IMR-90 (cell line): Measurements from ENCODE around the gene GSK3B. TPM values are rescaled to one million over a fixed set of nuclear protein-coding genes. Genes with fewer than 3 reads are reported as not detected.

ENCODE experiments used
- ATAC-seq: fragments of 200-7000 bp; cut with Tn5 transposase; 2 replicates; pipeline ENCODE4 v1.9.1; 2020; ENCODE audit warnings: low read depth, mild to moderate bottlenecking, moderate library complexity
- BruUV-seq: library from RNA; stranded (reverse); fragments of 400-500 nt; replicated peaks from 2 replicates; lab custom pipeline; 2021; lab: Mats Ljungman, UMichigan
- CTCF ChIA-PET: fragments of 300-600 bp; formaldehyde crosslinking; extraction: SDS; loops from one replicate; lab custom pipeline; 2021; ENCODE audit warnings: antibody characterized with exemption; lab: Yijun Ruan, JAX
- POLR2A ChIA-PET: fragments of 300-600 bp; sonication (Branson Sonifier 250); formaldehyde crosslinking; loops from one replicate; lab custom pipeline; 2022; ENCODE audit warnings: antibody characterized with exemption; ENCODE audit not compliant: unreplicated experiment; lab: Charles Lee
- DNase-seq: peaks from one replicate; pipeline ENCODE4 v3.0.0; 2013
- H2AFZ ChIP-seq: replicated peaks from 2 replicates; pipeline ENCODE3; 2013; ENCODE audit warnings: low read length, mild to moderate bottlenecking; ENCODE audit not compliant: poor library complexity
- H2AK5ac ChIP-seq: 2 replicates; pipeline ENCODE4 v1.6.1; 2013; ENCODE audit warnings: low read depth, low read length, inconsistent platforms
- H2AK9ac ChIP-seq: replicated peaks from 2 replicates; pipeline ENCODE3; 2013; ENCODE audit warnings: mild to moderate bottlenecking, low read depth, low read length, moderate library complexity; ENCODE audit not compliant: poor library complexity
- H2BK120ac ChIP-seq: 2 replicates; pipeline ENCODE4 v1.6.1; 2013; ENCODE audit warnings: low read depth, low read length, inconsistent platforms
- H2BK15ac ChIP-seq: 3 replicates; pipeline ENCODE4 v1.6.1; 2013; ENCODE audit warnings: low read depth, low read length, inconsistent platforms
- H2BK20ac ChIP-seq: 2 replicates; pipeline ENCODE4 v1.6.1; 2013; ENCODE audit warnings: low read depth, mild to moderate bottlenecking, inconsistent platforms, low read length, moderate library complexity
- H2BK5ac ChIP-seq: 2 replicates; pipeline ENCODE4 v1.6.1; 2013; ENCODE audit warnings: mild to moderate bottlenecking, low read depth, low read length, inconsistent platforms; ENCODE audit not compliant: poor library complexity, severe bottlenecking
- H3K14ac ChIP-seq: replicated peaks from 2 replicates; pipeline ENCODE4 v1.6.1; 2013; ENCODE audit warnings: low read depth, low read length, inconsistent platforms
- H3K18ac ChIP-seq: 2 replicates; pipeline ENCODE4 v1.6.1; 2013; ENCODE audit warnings: low read depth, low read length, control low read depth
- H3K23ac ChIP-seq: 2 replicates; pipeline ENCODE4 v1.6.1; 2013; ENCODE audit warnings: low read depth, low read length, inconsistent platforms
- H3K27ac ChIP-seq: 2 replicates; pipeline ENCODE4 v1.5.1; 2013; ENCODE audit warnings: mild to moderate bottlenecking, control low read depth, low read length; ENCODE audit not compliant: insufficient read depth
- H3K27me3 ChIP-seq: 2 replicates; pipeline ENCODE4 v1.6.1; 2013; ENCODE audit warnings: low read length; ENCODE audit not compliant: control insufficient read depth, insufficient read depth
- H3K36me3 ChIP-seq: 2 replicates; pipeline ENCODE4 v1.6.1; 2013; ENCODE audit warnings: low read length, mixed read lengths; ENCODE audit not compliant: control insufficient read depth, insufficient read depth
- H3K4ac ChIP-seq: 2 replicates; pipeline ENCODE4 v1.6.1; 2013; ENCODE audit warnings: low read depth, low read length, inconsistent platforms
- H3K4me1 ChIP-seq: 2 replicates; pipeline ENCODE4 v1.6.1; 2013; ENCODE audit warnings: low read length, mixed read lengths; ENCODE audit not compliant: control insufficient read depth, insufficient read depth
- H3K4me2 ChIP-seq: 2 replicates; pipeline ENCODE4 v1.6.1; 2013; ENCODE audit warnings: low read depth, mild to moderate bottlenecking, control low read depth, low read length, moderate library complexity
- H3K4me3 ChIP-seq: 2 replicates; pipeline ENCODE4 v1.5.1; 2013; ENCODE audit warnings: low read depth, mild to moderate bottlenecking, control low read depth, low read length, moderate library complexity; ENCODE audit not compliant: insufficient read depth
- H3K56ac ChIP-seq: 2 replicates; pipeline ENCODE4 v1.6.1; 2013; ENCODE audit warnings: low read length, inconsistent platforms; ENCODE audit not compliant: insufficient read depth; ENCODE audit errors: extremely low read depth
- H3K79me1 ChIP-seq, 2 experiments: 2 replicates each; pipeline ENCODE4 v1.6.1; 2013; ENCODE audit warnings: low read length in 2 of 2, inconsistent platforms in 1 of 2, low read depth in 1 of 2
- H3K9ac ChIP-seq: 2 replicates; pipeline ENCODE4 v1.6.1; 2013; ENCODE audit warnings: low read depth, low read length, control low read depth
- H3K9me1 ChIP-seq: 2 replicates; pipeline ENCODE4 v1.6.1; 2013; ENCODE audit warnings: low read length, inconsistent platforms; ENCODE audit not compliant: insufficient read depth
- H3K9me3 ChIP-seq: 2 replicates; pipeline ENCODE4 v1.6.1; 2013; ENCODE audit warnings: low read length; ENCODE audit not compliant: control insufficient read depth, insufficient read depth
- H4K20me1 ChIP-seq: 2 replicates; pipeline ENCODE4 v1.6.1; 2013; ENCODE audit warnings: low read length, inconsistent platforms; ENCODE audit not compliant: insufficient read depth
- H4K5ac ChIP-seq: 2 replicates; pipeline ENCODE4 v1.6.1; 2013; ENCODE audit warnings: mild to moderate bottlenecking, low read depth, low read length, control low read depth
- H4K8ac ChIP-seq, 2 experiments: 2 replicates each; pipeline ENCODE4 v1.6.1; 2013; ENCODE audit warnings: low read depth in 2 of 2, low read length in 2 of 2, control low read depth in 1 of 2, inconsistent platforms in 1 of 2
- H4K91ac ChIP-seq: 2 replicates; pipeline ENCODE4 v1.6.1; 2013; ENCODE audit warnings: low read depth, low read length, inconsistent platforms; ENCODE audit not compliant: insufficient read depth
- BHLHE40 ChIP-seq: fragments of 150-350 bp; IDR thresholded peaks from 2 replicates; pipeline ENCODE4 v1.6.1; 2016; ENCODE audit warnings: mild to moderate bottlenecking, low read depth, low read length
- CEBPB ChIP-seq: IDR thresholded peaks from 2 replicates; pipeline ENCODE4 v1.6.1; 2012; ENCODE audit warnings: low read depth, low read length, improper control_type of control experiment
- CHD1 ChIP-seq: IDR thresholded peaks from 2 replicates; pipeline ENCODE4 v1.6.1; 2012; ENCODE audit warnings: low read depth, low read length, improper control_type of control experiment
- CTCF ChIP-seq: conservative IDR thresholded peaks from 2 replicates; pipeline ENCODE4 v1.5.1; 2012; ENCODE audit warnings: mild to moderate bottlenecking, low read depth, low read length, improper control_type of control experiment
- ELK1 ChIP-seq: fragments of 150-350 bp; IDR thresholded peaks from 2 replicates; pipeline ENCODE4 v1.6.1; 2016; ENCODE audit warnings: low read depth, mild to moderate bottlenecking, low read length, moderate library complexity, borderline replicate concordance
- FOS ChIP-seq: fragments of 150-350 bp; IDR thresholded peaks from 2 replicates; pipeline ENCODE4 v1.6.1; 2016; ENCODE audit warnings: low read depth, low read length
- MAFK ChIP-seq: IDR thresholded peaks from 2 replicates; pipeline ENCODE4 v1.6.1; 2012; ENCODE audit warnings: low read depth, low read length, improper control_type of control experiment
- MAZ ChIP-seq: IDR thresholded peaks from 2 replicates; pipeline ENCODE4 v1.6.1; 2012; ENCODE audit warnings: low read depth, mild to moderate bottlenecking, low read length, improper control_type of control experiment, moderate library complexity, borderline replicate concordance
- MXI1 ChIP-seq: IDR thresholded peaks from 2 replicates; pipeline ENCODE4 v1.6.1; 2012; ENCODE audit warnings: low read depth, mild to moderate bottlenecking, low read length, moderate library complexity, borderline replicate concordance
- NFE2L2 ChIP-seq: fragments of 150-350 bp; IDR thresholded peaks from 2 replicates; pipeline ENCODE4 v1.6.1; 2016; ENCODE audit warnings: low read depth, mild to moderate bottlenecking, low read length
- POLR2A ChIP-seq: IDR thresholded peaks from 2 replicates; pipeline ENCODE4 v1.6.1; 2012; ENCODE audit warnings: mild to moderate bottlenecking, low read depth, low read length
- RAD21 ChIP-seq: IDR thresholded peaks from 2 replicates; pipeline ENCODE4 v1.6.1; 2012; ENCODE audit warnings: low read length, improper control_type of control experiment
- RCOR1 ChIP-seq: IDR thresholded peaks from 2 replicates; pipeline ENCODE4 v1.6.1; 2012; ENCODE audit warnings: mild to moderate bottlenecking, low read length, improper control_type of control experiment; ENCODE audit not compliant: insufficient replicate concordance
- RFX5 ChIP-seq: IDR thresholded peaks from 2 replicates; pipeline ENCODE4 v1.8.0; 2012; ENCODE audit warnings: low read depth, mild to moderate bottlenecking, low read length, moderate library complexity
- SMC3 ChIP-seq: fragments of 150-350 bp; IDR thresholded peaks from 2 replicates; pipeline ENCODE4 v1.6.1; 2016; ENCODE audit warnings: low read depth, mild to moderate bottlenecking, antibody characterized with exemption, low read length, moderate library complexity
- USF2 ChIP-seq: fragments of 150-350 bp; IDR thresholded peaks from 2 replicates; pipeline ENCODE4 v1.6.1; 2017; ENCODE audit warnings: mild to moderate bottlenecking, antibody characterized with exemption, low read length, low read depth
- WGBS, 2 experiments: methylation state at CpG; one replicate each; pipeline versions ENCODE4 v1.1.5 to v1.1.7; 2013; ENCODE audit warnings: missing lambda C conversion rate in 2 of 2; ENCODE audit not compliant: insufficient read length in 1 of 2; ENCODE audit errors: extremely low coverage in 2 of 2; 5-methylcytosine and 5-hydroxymethylcytosine counted together
- dilution Hi-C: fragments of 300-500 bp; cut with HindIII; formaldehyde crosslinking; loops from one replicate; pipeline ENCODE4 v1.14.3; 2018; ENCODE audit warnings: low sequenced_read_pairs; ENCODE audit not compliant: unreplicated experiment
- in situ Hi-C: fragments of 300-500 bp; cut with MboI; formaldehyde crosslinking; loops from 3 replicates; pipeline ENCODE4 v1.14.3; 2019; ENCODE audit warnings: low sequenced_read_pairs, inconsistent platforms, mixed read lengths
- intact Hi-C: fragments of 100-400 bp; cut with micrococcal nuclease; formaldehyde crosslinking; loops from 2 replicates; pipeline ENCODE4 v1.10.0; 2022
- polyA plus RNA-seq, 3 experiments: library from polyadenylated mRNA; depleted of rRNA; stranded (reverse); fragments of >200 nt; gene quantifications; 2 replicates each; pipeline ENCODE4 v1.2.3, GENCODE V29; 2012; ENCODE audit warnings: low replicate concordance in 1 of 3
- total RNA-seq: library from RNA; depleted of rRNA; stranded (reverse); fragments of >200 nt; gene quantifications from 2 replicates; pipeline ENCODE4 v1.2.3, GENCODE V29; 2012

The GSK3B gene
- total and polyA plus RNA-seq, 2 of the 4 experiments (the other 2 are of a cell fraction) = 19.2 to 33.2 TPM

GRCh38 chr3:119778176-119778575 is 316.1 kb downstream of the GSK3B start:
- Histone ChIP-seq H3K4me3 (no peak overlapping the region), H2AK9ac (no peak overlapping the region), H2BK120ac (no peak overlapping the region), H4K8ac (no peak overlapping the region), H3K14ac (no peak overlapping the region), H3K56ac (no peak overlapping the region), H3K9me3 (no peaks in the 10 kb centered on the region; the same call in 1 of the 2 replicates), H2BK20ac (no peak overlapping the region), H3K4me1 (no peaks in the 10 kb centered on the region), H3K27me3 (peaks cover 4% of the 10 kb centered on the region), H4K91ac (no peak overlapping the region), H3K4ac (no peak overlapping the region), H3K36me3 (no peaks in the 10 kb centered on the region), H3K23ac (no peak overlapping the region), H2BK15ac (no peak overlapping the region), H3K4me2 (no peak overlapping the region), H3K27ac (no peak overlapping the region), H4K20me1 (no peaks in the 10 kb centered on the region), H4K5ac (no peak overlapping the region), H2BK5ac (no peak overlapping the region), H3K9me1 (no peaks in the 10 kb centered on the region), H3K79me1 (no peaks in the 10 kb centered on the region), H2AFZ (no peak overlapping the region), H3K18ac (no peak overlapping the region), H2AK5ac (no peak overlapping the region), H3K9ac (no peak overlapping the region)
- DNase-seq = no peak
- intact Hi-C loops = no loop called here
- no CpG with 5 or more reads among the region's 1 CpG for WGBS, 2 experiments
- dilution Hi-C loops = no loop called here
- BruUV-seq = no TSS peak
- CTCF ChIA-PET = no interaction called here
- ATAC-seq = no peak
- POLR2A ChIA-PET = no interaction called here
- in situ Hi-C loops = no loop called here
- TF ChIP-seq RFX5 = no peak
- TF ChIP-seq ELK1 = no peak
- no peak for TF ChIP-seq CEBPB
- no peak for TF ChIP-seq MAFK
- no peak for TF ChIP-seq NFE2L2
- no peak for TF ChIP-seq MAZ
- TF ChIP-seq CHD1 = no peak
- TF ChIP-seq CTCF = no peak
- TF ChIP-seq FOS = no peak
- no peak for TF ChIP-seq RCOR1
- no peak for TF ChIP-seq SMC3
- TF ChIP-seq USF2 = no peak
- TF ChIP-seq RAD21 = no peak
- TF ChIP-seq MXI1 = no peak
- no peak for TF ChIP-seq BHLHE40
- TF ChIP-seq POLR2A = no peak
